Vagina (tissue), 2 donors: ENCODE data around the gene SPEM1.

Source experiments
- CTCF ChIP-seq, 3 experiments: fragments of 450-650 bp in 2 of 3; fragments of 200-600 bp in 1 of 3; sonication (generic) in 1 of 3; IDR thresholded peaks; one replicate each; pipeline ENCODE4 v1.5.1; 2017 to 2019; ENCODE audit warnings: antibody characterized with exemption in 3 of 3, mild to moderate bottlenecking in 2 of 3, moderate library complexity in 2 of 3
- POLR2A ChIP-seq, 2 donors: fragments of 450-650 bp; IDR thresholded peaks; one replicate each; pipeline ENCODE4 v1.6.1; 2017; ENCODE audit warnings: antibody characterized with exemption in 2 of 2, mild to moderate bottlenecking in 2 of 2, moderate library complexity in 2 of 2

- TF ChIP-seq CTCF (IDR thresholded peaks at IDR 0.05) (no peak), POLR2A (IDR thresholded peaks at IDR 0.05) (no peak)
Observed at GRCh38 chr17:7383371-7383741, 36.8 kb upstream of the SPEM1 start.
